ENCODE results near the gene ZMAT5.

Gene ZMAT5

GRCh38 chr22:29740216-29740615 lies 26.6 kb downstream of the ZMAT5 start:
- TF ChIP-seq, protein P1, sequence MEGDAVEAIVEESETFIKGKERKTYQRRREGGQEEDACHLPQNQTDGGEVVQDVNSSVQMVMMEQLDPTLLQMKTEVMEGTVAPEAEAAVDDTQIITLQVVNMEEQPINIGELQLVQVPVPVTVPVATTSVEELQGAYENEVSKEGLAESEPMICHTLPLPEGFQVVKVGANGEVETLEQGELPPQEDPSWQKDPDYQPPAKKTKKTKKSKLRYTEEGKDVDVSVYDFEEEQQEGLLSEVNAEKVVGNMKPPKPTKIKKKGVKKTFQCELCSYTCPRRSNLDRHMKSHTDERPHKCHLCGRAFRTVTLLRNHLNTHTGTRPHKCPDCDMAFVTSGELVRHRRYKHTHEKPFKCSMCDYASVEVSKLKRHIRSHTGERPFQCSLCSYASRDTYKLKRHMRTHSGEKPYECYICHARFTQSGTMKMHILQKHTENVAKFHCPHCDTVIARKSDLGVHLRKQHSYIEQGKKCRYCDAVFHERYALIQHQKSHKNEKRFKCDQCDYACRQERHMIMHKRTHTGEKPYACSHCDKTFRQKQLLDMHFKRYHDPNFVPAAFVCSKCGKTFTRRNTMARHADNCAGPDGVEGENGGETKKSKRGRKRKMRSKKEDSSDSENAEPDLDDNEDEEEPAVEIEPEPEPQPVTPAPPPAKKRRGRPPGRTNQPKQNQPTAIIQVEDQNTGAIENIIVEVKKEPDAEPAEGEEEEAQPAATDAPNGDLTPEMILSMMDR (IDR thresholded peaks at IDR 0.05): no peak
- Histone ChIP-seq H3K36me3 (ENCODE audit: control insufficient read depth, insufficient read depth, low read length) (no peaks in the 10 kb centered on the region), H2AFZ (no peak overlapping the region), H3K4me2 (ENCODE audit: low read length) (no peak overlapping the region), H3K4me3 (ENCODE audit: low read depth, low read length) (no peak overlapping the region), H3K9ac (no peak overlapping the region), H3K27me3 (ENCODE audit: control insufficient read depth, insufficient read depth, low read length) (no peaks in the 10 kb centered on the region), H3K27ac (no peak overlapping the region), H3K79me2 (no peaks in the 10 kb centered on the region), H3K9me3 (ENCODE audit: control insufficient read depth, low read length) (no peaks in the 10 kb centered on the region), H3K4me1 (no peaks in the 10 kb centered on the region)

DNA sequence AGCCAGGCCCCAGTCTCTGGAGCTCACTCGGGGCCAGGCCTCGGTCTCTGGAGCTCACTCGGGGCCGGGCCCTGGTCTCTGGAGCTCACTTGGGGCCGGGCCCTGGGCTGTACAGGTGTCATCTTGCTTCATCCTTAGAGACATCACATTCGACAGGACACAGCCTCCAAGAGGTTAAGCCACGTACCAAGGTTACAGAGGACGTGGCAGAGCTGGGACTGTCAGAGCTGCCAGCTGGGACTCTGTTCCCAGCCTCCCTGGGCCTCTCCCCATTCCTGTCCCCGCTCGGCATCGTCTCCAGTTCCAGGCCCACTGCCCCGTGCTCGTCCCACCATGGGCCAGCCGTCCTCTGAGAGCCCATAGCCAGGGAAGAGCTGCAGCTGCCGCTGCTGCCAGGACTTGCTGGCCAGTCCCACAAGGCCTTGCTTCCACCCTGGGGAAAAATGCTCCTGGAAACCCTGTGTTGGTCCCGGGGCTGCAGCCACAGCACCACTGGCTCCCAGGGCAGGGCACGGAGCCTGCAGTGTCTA lies 27.4 kb downstream of the ZMAT5 start:
- H3K4me2 ChIP-seq (ENCODE audit: low read length): no peak overlapping the region
- no peaks in the 10 kb centered on the region for H3K9me3 ChIP-seq (ENCODE audit: control insufficient read depth, low read length)
- H2AFZ ChIP-seq: no peak overlapping the region
- no peak overlapping the region for H3K9ac ChIP-seq
- H3K27ac ChIP-seq: no peak overlapping the region
- no peaks in the 10 kb centered on the region for H3K79me2 ChIP-seq
- H3K4me1 ChIP-seq: no peaks in the 10 kb centered on the region
- H3K27me3 ChIP-seq (ENCODE audit: control insufficient read depth, insufficient read depth, low read length): no peaks in the 10 kb centered on the region
- no peak overlapping the region for H3K4me3 ChIP-seq (ENCODE audit: low read depth, low read length)
- TF ChIP-seq, protein P1 (IDR thresholded peaks at IDR 0.05): no peak
- no peaks in the 10 kb centered on the region for H3K36me3 ChIP-seq (ENCODE audit: control insufficient read depth, insufficient read depth, low read length)

DNA sequence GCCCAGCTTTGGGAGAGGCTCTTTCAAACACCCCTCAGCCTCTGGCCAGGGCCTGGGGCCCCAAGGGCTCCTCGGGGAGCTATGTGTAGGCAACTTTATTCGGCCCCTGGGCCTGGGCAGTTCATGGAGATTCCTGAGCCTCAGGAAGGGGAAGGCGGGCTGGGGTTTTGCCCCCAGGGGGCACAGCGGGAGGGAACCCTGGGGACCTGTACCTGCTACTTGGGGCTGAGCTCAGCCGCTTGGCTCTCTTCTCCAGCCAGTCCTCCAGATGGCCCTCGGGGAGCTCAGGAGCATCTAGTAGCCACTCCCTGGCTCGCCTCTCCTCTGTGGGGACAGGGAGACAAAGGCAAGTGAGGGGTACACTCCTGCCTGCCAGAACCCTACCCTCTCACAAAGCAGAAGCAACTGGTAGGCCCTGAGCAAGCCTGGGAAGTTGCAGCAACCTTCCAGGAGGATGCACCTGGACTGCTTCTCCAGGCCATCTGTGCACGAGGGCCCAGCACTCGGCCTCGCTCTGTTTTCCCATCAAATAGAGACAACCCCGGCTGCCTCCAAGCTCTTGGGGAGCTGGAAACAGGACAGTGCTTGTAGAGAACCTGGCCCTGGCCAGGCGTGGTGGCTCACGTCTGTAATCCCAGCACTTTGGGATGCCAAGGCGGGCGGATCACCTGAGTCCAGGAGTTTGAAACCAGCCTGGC lies 28.5 kb downstream of the ZMAT5 start:
- Histone ChIP-seq H3K27me3 (ENCODE audit: control insufficient read depth, insufficient read depth, low read length) (no peaks in the 10 kb centered on the region), H3K27ac (no peak overlapping the region), H3K79me2 (no peaks in the 10 kb centered on the region), H3K4me2 (ENCODE audit: low read length) (no peak overlapping the region), H3K4me1 (no peaks in the 10 kb centered on the region), H3K36me3 (ENCODE audit: control insufficient read depth, insufficient read depth, low read length) (no peaks in the 10 kb centered on the region), H2AFZ (no peak overlapping the region), H3K9me3 (ENCODE audit: control insufficient read depth, low read length) (no peaks in the 10 kb centered on the region), H3K9ac (no peak overlapping the region), H3K4me3 (ENCODE audit: low read depth, low read length) (no peak overlapping the region)
- TF ChIP-seq, protein P1 (IDR thresholded peaks at IDR 0.05): no peak

- TF ChIP-seq, protein P1 (IDR thresholded peaks at IDR 0.05): no peak
- no peaks in the 10 kb centered on the region for H3K79me2 ChIP-seq
- H3K4me1 ChIP-seq: no peaks in the 10 kb centered on the region
- H3K9me3 ChIP-seq (ENCODE audit: control insufficient read depth, low read length): no peaks in the 10 kb centered on the region
- no peaks in the 10 kb centered on the region for H3K27me3 ChIP-seq (ENCODE audit: control insufficient read depth, insufficient read depth, low read length)
- no peak overlapping the region for H2AFZ ChIP-seq
- H3K27ac ChIP-seq: no peak overlapping the region
- no peak overlapping the region for H3K4me2 ChIP-seq (ENCODE audit: low read length)
- H3K9ac ChIP-seq: no peak overlapping the region
- H3K36me3 ChIP-seq (ENCODE audit: control insufficient read depth, insufficient read depth, low read length): no peaks in the 10 kb centered on the region
- no peak overlapping the region for H3K4me3 ChIP-seq (ENCODE audit: low read depth, low read length)
These were observed 29.3 kb downstream of the ZMAT5 start for GRCh38 chr22:29737251-29738117.

All from parathyroid adenoma (tissue), 2 donors.